Glutamatergic neuron (in vitro differentiated cells): ENCODE results near the gene B3GNT2. TPM values are rescaled to one million over a fixed set of nuclear protein-coding genes. Genes with fewer than 3 reads are reported as not detected.

Source experiments
- DNase-seq: peaks from one replicate; pipeline ENCODE4 v3.0.0; 2022
- H3K27ac Mint-ChIP-seq: one replicate; pipeline ENCODE4 v1.8.0; 2020; ENCODE audit warnings: mild to moderate bottlenecking, mixed read lengths, inconsistent platforms; ENCODE audit not compliant: unreplicated experiment
- H3K27me3 Mint-ChIP-seq: one replicate; pipeline ENCODE4 v1.8.0; 2020; ENCODE audit warnings: mild to moderate bottlenecking, moderate library complexity, mixed read lengths, inconsistent platforms; ENCODE audit not compliant: unreplicated experiment
- H3K36me3 Mint-ChIP-seq: one replicate; pipeline ENCODE4 v1.8.0; 2020; ENCODE audit warnings: mild to moderate bottlenecking, mixed read lengths, inconsistent platforms; ENCODE audit not compliant: unreplicated experiment
- H3K4me1 Mint-ChIP-seq: one replicate; pipeline ENCODE4 v1.8.0; 2020; ENCODE audit warnings: mild to moderate bottlenecking, low read depth, mixed read lengths, inconsistent platforms; ENCODE audit not compliant: unreplicated experiment
- H3K4me3 Mint-ChIP-seq: one replicate; pipeline ENCODE4 v1.8.0; 2020; ENCODE audit warnings: mild to moderate bottlenecking, mixed read lengths, inconsistent platforms; ENCODE audit not compliant: unreplicated experiment
- H3K9me3 Mint-ChIP-seq: one replicate; pipeline ENCODE4 v1.8.0; 2020; ENCODE audit warnings: mild to moderate bottlenecking, moderate library complexity, mixed read lengths, inconsistent platforms; ENCODE audit not compliant: unreplicated experiment
- total RNA-seq: library from RNA; stranded (reverse); fragmentation: NEBNext Ultra II Directional; extraction: Animal tissue kit (Norgen Biotek cat#: 25700); gene quantifications from one replicate; pipeline ENCODE4 v1.2.1, GENCODE V29; 2021; ENCODE audit not compliant: unreplicated experiment
- TF ChIP-seq, protein P1 (sequence below): fragments of 200-600 bp; sonication (generic); IDR thresholded peaks from one replicate; pipeline ENCODE4 v1.5.0; 2021; ENCODE audit not compliant: partially characterized antibody, unreplicated experiment

Gene B3GNT2
- total RNA-seq, 1 donor from 2014 or later: 5.7 TPM

DNA sequence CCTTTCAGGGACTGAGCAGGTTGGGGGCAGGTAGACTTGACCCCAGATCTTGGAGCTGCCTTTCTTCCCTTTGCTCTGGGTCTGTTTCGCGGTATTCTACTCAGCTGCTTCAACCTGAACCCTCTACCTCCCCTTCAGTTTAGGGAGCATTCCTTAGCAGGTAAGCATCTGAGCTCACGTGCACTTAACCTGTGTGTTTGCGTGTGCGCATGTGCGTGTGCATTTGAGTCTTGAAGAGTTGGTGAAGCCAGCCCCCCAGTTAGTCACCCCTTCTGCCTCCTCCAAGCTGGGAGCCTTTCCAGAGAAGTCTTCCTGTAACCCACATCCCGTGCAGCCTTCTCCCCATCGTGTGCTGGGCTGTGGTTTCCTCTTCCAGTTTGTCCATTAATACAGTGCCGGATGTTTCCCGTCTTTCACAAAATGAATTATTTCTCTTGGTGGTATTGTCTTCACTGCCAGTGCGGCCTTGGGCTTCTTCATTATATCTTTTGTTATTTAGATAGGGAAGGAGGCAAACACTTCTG lies 33.2 kb downstream of the B3GNT2 start:
- no peak overlapping the region for H3K4me3 Mint-ChIP-seq
- H3K27me3 Mint-ChIP-seq: peaks cover 4% of the 10 kb centered on the region
- DNase-seq: no peak
- H3K36me3 Mint-ChIP-seq: no peaks in the 10 kb centered on the region
- TF ChIP-seq, protein P1, sequence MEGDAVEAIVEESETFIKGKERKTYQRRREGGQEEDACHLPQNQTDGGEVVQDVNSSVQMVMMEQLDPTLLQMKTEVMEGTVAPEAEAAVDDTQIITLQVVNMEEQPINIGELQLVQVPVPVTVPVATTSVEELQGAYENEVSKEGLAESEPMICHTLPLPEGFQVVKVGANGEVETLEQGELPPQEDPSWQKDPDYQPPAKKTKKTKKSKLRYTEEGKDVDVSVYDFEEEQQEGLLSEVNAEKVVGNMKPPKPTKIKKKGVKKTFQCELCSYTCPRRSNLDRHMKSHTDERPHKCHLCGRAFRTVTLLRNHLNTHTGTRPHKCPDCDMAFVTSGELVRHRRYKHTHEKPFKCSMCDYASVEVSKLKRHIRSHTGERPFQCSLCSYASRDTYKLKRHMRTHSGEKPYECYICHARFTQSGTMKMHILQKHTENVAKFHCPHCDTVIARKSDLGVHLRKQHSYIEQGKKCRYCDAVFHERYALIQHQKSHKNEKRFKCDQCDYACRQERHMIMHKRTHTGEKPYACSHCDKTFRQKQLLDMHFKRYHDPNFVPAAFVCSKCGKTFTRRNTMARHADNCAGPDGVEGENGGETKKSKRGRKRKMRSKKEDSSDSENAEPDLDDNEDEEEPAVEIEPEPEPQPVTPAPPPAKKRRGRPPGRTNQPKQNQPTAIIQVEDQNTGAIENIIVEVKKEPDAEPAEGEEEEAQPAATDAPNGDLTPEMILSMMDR: no peak
- no peak overlapping the region for H3K27ac Mint-ChIP-seq
- no peaks in the 10 kb centered on the region for H3K4me1 Mint-ChIP-seq
- peaks cover 3% of the 10 kb centered on the region for H3K9me3 Mint-ChIP-seq

DNA sequence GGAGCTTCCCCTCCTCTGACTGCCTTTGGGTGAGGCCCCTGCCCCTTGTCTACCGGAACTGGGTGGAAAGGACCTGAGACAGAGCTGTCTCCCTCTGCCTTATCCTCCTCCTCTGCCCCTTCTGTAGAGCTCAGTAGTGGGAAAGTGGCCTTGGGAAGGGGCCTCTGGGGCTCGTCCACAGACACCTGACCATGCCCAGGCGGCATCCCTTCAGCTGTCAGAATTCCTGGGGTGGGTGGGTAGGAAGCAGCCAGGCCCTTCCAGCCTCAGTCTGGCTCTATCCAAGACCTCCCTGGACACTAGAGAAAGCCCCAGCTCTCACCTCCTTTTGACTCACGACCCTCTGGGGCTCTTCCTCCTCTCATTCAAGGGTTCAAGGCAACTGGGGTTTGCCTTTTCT lies 35.6 kb downstream of the B3GNT2 start:
- Mint-ChIP-seq H3K9me3 (peaks cover 5% of the 10 kb centered on the region), H3K27me3 (peaks cover 4% of the 10 kb centered on the region), H3K27ac (no peak overlapping the region), H3K4me1 (no peaks in the 10 kb centered on the region), H3K36me3 (no peaks in the 10 kb centered on the region), H3K4me3 (no peak overlapping the region)
- DNase-seq: no peak
- TF ChIP-seq, protein P1: no peak

DNA sequence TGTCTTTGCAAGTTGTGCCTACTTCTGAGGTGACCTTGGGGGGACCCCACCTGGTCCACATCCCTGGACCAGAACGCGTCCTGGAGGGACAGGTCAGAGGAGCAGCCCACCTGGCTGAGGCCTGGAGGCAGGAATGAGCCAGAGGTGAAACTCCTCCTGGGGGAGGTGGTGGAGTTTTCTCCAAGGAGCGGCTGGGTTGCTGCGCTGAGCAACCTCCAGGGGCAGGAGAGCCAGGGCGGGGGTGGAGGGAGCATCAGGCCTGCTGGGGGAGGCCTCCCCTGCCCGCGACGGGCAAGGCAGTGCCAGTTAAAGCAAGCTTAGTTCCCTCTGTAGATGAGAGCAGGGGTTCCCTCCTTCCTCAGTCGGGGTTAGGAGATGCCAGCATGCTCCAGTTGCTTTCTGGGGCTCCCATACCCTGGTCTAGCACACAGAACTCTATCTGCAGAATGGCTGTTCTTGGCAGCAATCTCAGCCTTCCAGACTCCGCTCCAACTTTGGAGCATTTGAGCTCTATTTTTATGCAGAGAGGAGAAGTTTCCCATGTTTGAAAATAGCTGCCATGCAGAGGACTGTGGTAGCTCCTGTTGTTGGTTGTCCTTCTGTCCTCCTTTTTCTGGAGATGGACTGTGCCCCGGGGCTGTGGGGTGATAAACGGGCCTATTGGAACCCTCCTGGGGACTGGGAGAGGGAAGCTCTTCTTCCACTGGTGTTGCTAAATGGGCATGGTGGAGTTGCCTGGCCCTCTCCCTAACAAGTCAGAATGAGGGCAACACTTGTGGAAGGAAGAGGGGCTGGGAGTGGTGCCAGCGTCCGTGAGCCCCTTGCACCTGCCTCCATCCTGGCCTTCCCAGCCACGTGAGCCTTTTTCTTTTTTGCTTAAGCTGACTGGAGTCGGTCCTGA lies 39.1 kb downstream of the B3GNT2 start:
- TF ChIP-seq, protein P1: no peak
- no peak overlapping the region for H3K27ac Mint-ChIP-seq
- H3K4me1 Mint-ChIP-seq: no peaks in the 10 kb centered on the region
- H3K9me3 Mint-ChIP-seq: peaks cover 4% of the 10 kb centered on the region
- DNase-seq: no peak
- no peaks in the 10 kb centered on the region for H3K27me3 Mint-ChIP-seq
- H3K4me3 Mint-ChIP-seq: no peak overlapping the region
- H3K36me3 Mint-ChIP-seq: no peaks in the 10 kb centered on the region

DNA sequence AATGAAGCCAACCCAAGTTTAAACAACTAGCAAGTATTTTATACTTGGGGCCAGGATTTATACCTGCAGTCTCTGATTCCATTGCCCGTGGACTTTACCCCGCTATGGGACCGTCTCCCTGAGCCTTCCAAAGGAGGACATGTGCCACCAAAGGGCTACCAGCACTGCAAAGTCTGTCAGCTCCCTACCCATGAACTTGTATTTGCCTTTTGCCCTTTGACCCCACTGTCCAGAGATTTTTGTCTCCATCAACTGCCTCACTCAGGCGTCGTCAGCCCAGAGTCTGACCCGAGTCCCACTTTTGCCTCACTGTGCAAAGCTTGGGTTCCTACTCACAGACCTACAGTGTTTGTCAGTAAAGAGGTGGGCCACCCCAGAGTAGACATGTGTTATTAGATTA lies 40.6 kb downstream of the B3GNT2 start:
- H3K36me3 Mint-ChIP-seq: no peaks in the 10 kb centered on the region
- H3K27ac Mint-ChIP-seq: no peak overlapping the region
- no peaks in the 10 kb centered on the region for H3K4me1 Mint-ChIP-seq
- no peak for DNase-seq
- H3K9me3 Mint-ChIP-seq: peaks cover 4% of the 10 kb centered on the region
- no peak overlapping the region for H3K4me3 Mint-ChIP-seq
- H3K27me3 Mint-ChIP-seq: no peaks in the 10 kb centered on the region
- TF ChIP-seq, protein P1: no peak

DNA sequence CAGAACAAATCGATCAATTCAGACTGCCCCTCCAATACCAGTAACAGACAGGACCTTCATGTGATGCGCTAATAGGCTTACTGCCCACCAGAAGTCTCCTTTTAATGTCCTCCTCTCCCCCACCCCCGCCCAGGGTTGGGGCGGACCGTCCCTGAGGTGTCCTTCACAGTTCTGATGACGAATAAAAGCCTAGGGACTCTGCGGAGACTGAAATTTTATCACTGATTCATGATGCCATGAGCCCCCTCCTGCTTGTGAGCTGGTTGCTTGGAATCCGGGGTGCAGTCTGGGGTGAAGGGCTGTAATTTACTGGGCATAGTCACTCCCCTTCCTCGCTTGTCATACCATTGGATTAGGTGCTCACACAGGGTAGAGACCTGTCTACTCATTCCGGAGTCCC lies 42.3 kb downstream of the B3GNT2 start:
- Mint-ChIP-seq H3K27me3 (no peaks in the 10 kb centered on the region), H3K4me1 (no peaks in the 10 kb centered on the region), H3K4me3 (no peak overlapping the region), H3K9me3 (peaks cover 4% of the 10 kb centered on the region), H3K27ac (no peak overlapping the region), H3K36me3 (no peaks in the 10 kb centered on the region)
- TF ChIP-seq, protein P1: no peak
- DNase-seq: no peak
